ENCODE results near the gene SHISAL2A. TPM values are rescaled to one million over a fixed set of nuclear protein-coding genes. Genes with fewer than 3 reads are reported as not detected.

The SHISAL2A gene
- total RNA-seq, 1 experiment from 2014 or later: 0.90 TPM

- Histone ChIP-seq H2BK12ac (ENCODE audit: insufficient read length, low read depth, low read length) (no peak overlapping the region), H3K4me1 (ENCODE audit: insufficient read depth, low read length) (no peaks in the 10 kb centered on the region; the same call in 1 of the 2 replicates)
- H3K36me3 Mint-ChIP-seq (ENCODE audit: insufficient read depth in 1 of 3, low read depth in 3 of 3): peaks cover 0 to 8% (median 7%) of the 10 kb centered on the region in 3 experiments; a peak in 3 of 7 replicates
Observed at GRCh38 chr1:52634111-52634510, 1.1 kb downstream of the SHISAL2A start.

More at GRCh38 chr1:52634111-52634510, 1.1 kb downstream of the SHISAL2A start:
- H2AFZ ChIP-seq (ENCODE audit: low read length): no peak overlapping the region
- peaks cover 4% of the 10 kb centered on the region for H3K23me2 ChIP-seq (ENCODE audit: insufficient read length, low read depth, low read length, poor library complexity, severe bottlenecking)
- no peak overlapping the region for H3K18ac ChIP-seq (ENCODE audit: insufficient read length, low read depth, low read length)
- H3K56ac ChIP-seq (ENCODE audit: insufficient read length, low read depth, low read length): no peak overlapping the region
- H3K79me1 ChIP-seq (ENCODE audit: insufficient read depth, low read depth, low read length, poor library complexity, severe bottlenecking): no peaks in the 10 kb centered on the region
- H3K23ac ChIP-seq (ENCODE audit: insufficient read length, low read depth, low read length): no peak overlapping the region
- no peak overlapping the region for H2BK120ac ChIP-seq (ENCODE audit: low read depth, low read length, poor library complexity, severe bottlenecking)
- DNase-seq: no peak
- H3K9ac ChIP-seq (ENCODE audit: extremely low read depth, insufficient read length, low read length): no peak overlapping the region
- no peak overlapping the region for H2BK5ac ChIP-seq (ENCODE audit: insufficient read length, low read length)
- no peak overlapping the region for H3T11ph ChIP-seq (ENCODE audit: low read length)
- no peak for TF ChIP-seq CTCF (conservative IDR thresholded peaks at IDR 0.05)
- no peak overlapping the region for H3K4me2 ChIP-seq (ENCODE audit: insufficient read depth, insufficient read length, low read length)
- H4K20me1 ChIP-seq (ENCODE audit: control insufficient read depth, insufficient read depth, insufficient read length): no peaks in the 10 kb centered on the region
- H3K9me3 Mint-ChIP-seq: peaks cover 9% of the 10 kb centered on the region in 2 experiments
- H3K27ac Mint-ChIP-seq: no peak overlapping the region
- no peak overlapping the region for H2AK5ac ChIP-seq (ENCODE audit: insufficient read length, low read length)
- no peak overlapping the region for H3K14ac ChIP-seq (ENCODE audit: insufficient read depth, low read length)
- H3K4me3 Mint-ChIP-seq: peak overlapping the region in 1 of 2 experiments; percentile 75; a peak in 2 of 5 replicates
- H3K27me3 ChIP-seq (ENCODE audit: insufficient read depth, low read length): peaks cover 30% of the 10 kb centered on the region
- peaks cover 86% of the 10 kb centered on the region for H3K27me3 Mint-ChIP-seq (ENCODE audit: low read depth)
- peaks cover 17 to 26% of the 10 kb centered on the region in 2 experiments for H3K4me1 Mint-ChIP-seq
- no peak overlapping the region for H3K4ac ChIP-seq (ENCODE audit: low read depth, low read length)
- no peak overlapping the region for H4K5ac ChIP-seq (ENCODE audit: insufficient read length, low read depth, low read length)
- H3K9me3 ChIP-seq (ENCODE audit: control insufficient read depth, low read depth, low read length): no peaks in the 10 kb centered on the region
- no peak overlapping the region for H4K91ac ChIP-seq (ENCODE audit: insufficient read length, low read depth, low read length)
- H3K27ac ChIP-seq (ENCODE audit: insufficient read length, low read depth, low read length): no peak overlapping the region
- WGBS (ENCODE audit: extremely low coverage, insufficient read length, low lambda C conversion rate): no CpG with 5 or more reads among the region's 4 CpGs
- no peak overlapping the region for H4K8ac ChIP-seq (replicated peaks; ENCODE audit: insufficient read length, low read depth, low read length)
- no peaks in the 10 kb centered on the region for H3K79me2 ChIP-seq (ENCODE audit: insufficient read depth, low read length)
- H2BK15ac ChIP-seq (ENCODE audit: low read depth, low read length): no peak overlapping the region
- H2BK20ac ChIP-seq (ENCODE audit: low read depth, low read length, poor library complexity, severe bottlenecking): no peak overlapping the region

Data from H9 (cell line).